ENCODE results near the gene MAST2. TPM values are rescaled to one million over a fixed set of nuclear protein-coding genes. Genes with fewer than 3 reads are reported as not detected.

The MAST2 gene
- total and polyA plus RNA-seq, 2 of the 4 experiments (the other 2 are of a cell fraction) = 14.2 to 41.0 TPM

DNA sequence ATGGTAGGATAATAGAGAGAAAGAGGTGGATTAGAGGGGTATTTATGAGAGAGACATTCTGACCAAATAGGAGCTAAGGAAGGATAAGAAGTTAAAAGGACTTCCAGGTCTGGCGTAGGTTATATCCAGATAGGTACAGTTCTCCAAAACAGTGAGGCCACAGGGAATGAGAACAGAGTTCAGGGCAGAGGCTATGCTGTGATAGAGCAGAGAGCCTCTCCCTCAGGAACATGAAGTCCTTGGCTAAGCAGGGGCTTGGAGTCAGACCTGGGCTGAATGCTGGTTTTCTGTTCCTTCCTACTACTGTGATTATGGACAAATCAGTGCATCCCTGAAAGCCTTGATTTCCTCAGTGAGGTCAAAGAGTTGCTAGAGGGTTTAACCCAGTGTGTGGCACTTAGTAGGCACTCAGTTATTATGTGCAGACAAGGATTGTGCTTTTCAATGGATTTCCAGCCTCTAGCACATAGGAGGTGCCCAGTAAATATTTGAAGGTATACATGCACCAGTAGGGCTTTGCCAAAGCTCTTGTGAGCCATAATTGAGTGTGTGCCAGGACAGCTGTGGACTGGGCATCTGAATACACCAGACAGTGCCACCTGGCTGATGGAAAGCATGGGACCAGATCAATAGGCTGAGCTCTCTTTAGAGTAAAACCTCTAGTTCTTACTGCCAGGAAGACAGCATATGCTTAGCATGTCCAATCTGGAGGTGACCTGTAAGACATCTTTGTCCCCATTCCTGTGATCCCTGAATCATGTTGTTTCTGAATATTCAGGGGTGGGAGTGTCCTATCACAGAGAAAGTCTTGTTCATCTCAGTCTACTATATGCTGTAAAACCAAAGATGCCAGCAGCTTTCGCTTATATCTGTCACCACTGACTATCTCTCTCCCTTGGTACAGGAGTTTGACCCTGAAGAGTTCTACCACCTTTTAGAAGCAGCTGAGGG is 217.9 kb downstream of the MAST2 start:
- H3K4me1 ChIP-seq (ENCODE audit: control insufficient read depth, insufficient read depth, low read length) = no peaks in the 10 kb centered on the region
- no peak overlapping the region for H4K91ac ChIP-seq (ENCODE audit: insufficient read depth, low read depth, low read length)
- no peak overlapping the region for H2AFZ ChIP-seq (replicated peaks; ENCODE audit: low read length, poor library complexity)
- no peak overlapping the region for H4K5ac ChIP-seq (ENCODE audit: low read depth, low read length)
- DNase-seq (no peak), ATAC-seq (ENCODE audit: low read depth) (no peak)
- H2AK9ac ChIP-seq (replicated peaks; ENCODE audit: low read depth, low read length, poor library complexity) = no peak overlapping the region
- H3K56ac ChIP-seq (ENCODE audit: extremely low read depth, insufficient read depth, low read length) = no peak overlapping the region
- H3K18ac ChIP-seq (ENCODE audit: low read depth, low read length) = no peak overlapping the region
- H3K9me3 ChIP-seq (ENCODE audit: control insufficient read depth, insufficient read depth, low read length) = no peaks in the 10 kb centered on the region
- no peak overlapping the region for H3K23ac ChIP-seq (ENCODE audit: low read depth, low read length)
- H3K4me2 ChIP-seq (ENCODE audit: low read depth, low read length) = no peak overlapping the region
- CTCF ChIA-PET = no interaction called here
- no peak overlapping the region for H2BK5ac ChIP-seq (ENCODE audit: low read depth, low read length, poor library complexity, severe bottlenecking)
- peaks cover 4% of the 10 kb centered on the region for H3K9me1 ChIP-seq (ENCODE audit: insufficient read depth, low read length)
- POLR2A ChIA-PET (ENCODE audit: unreplicated experiment) = no interaction called here
- in situ Hi-C loops (cut with MboI; ENCODE audit: low sequenced_read_pairs) = no loop called here
- H2AK5ac ChIP-seq (ENCODE audit: low read depth, low read length) = no peak overlapping the region
- no peak overlapping the region for H2BK120ac ChIP-seq (ENCODE audit: low read depth, low read length)
- intact Hi-C loops (cut with micrococcal nuclease) = no loop called here
- 100% methylated on average over 1 of the region's 2 CpGs; no CpG with 5 or more reads in 1 of the 2 experiments for WGBS, 2 experiments (ENCODE audit: extremely low coverage in 2 of 2, insufficient read length in 1 of 2)
- H2BK20ac ChIP-seq (ENCODE audit: low read depth, low read length) = no peak overlapping the region
- no peaks in the 10 kb centered on the region for H4K20me1 ChIP-seq (ENCODE audit: insufficient read depth, low read length)
- H3K14ac ChIP-seq (replicated peaks; ENCODE audit: low read depth, low read length) = no peak overlapping the region
- TF ChIP-seq SMC3 (IDR thresholded peaks at IDR 0.05; ENCODE audit: low read depth, low read length) = no peak
- TF ChIP-seq RFX5 (IDR thresholded peaks at IDR 0.05; ENCODE audit: low read depth, low read length) = no peak
- TF ChIP-seq MAFK (IDR thresholded peaks at IDR 0.05; ENCODE audit: low read depth, low read length) = no peak
- no peak for TF ChIP-seq CEBPB (IDR thresholded peaks at IDR 0.05; ENCODE audit: low read depth, low read length)
- no peak for TF ChIP-seq RCOR1 (IDR thresholded peaks at IDR 0.05; ENCODE audit: insufficient replicate concordance, low read length)
- TF ChIP-seq CHD1 (IDR thresholded peaks at IDR 0.05; ENCODE audit: low read depth, low read length) = no peak
- TF ChIP-seq, protein P1, sequence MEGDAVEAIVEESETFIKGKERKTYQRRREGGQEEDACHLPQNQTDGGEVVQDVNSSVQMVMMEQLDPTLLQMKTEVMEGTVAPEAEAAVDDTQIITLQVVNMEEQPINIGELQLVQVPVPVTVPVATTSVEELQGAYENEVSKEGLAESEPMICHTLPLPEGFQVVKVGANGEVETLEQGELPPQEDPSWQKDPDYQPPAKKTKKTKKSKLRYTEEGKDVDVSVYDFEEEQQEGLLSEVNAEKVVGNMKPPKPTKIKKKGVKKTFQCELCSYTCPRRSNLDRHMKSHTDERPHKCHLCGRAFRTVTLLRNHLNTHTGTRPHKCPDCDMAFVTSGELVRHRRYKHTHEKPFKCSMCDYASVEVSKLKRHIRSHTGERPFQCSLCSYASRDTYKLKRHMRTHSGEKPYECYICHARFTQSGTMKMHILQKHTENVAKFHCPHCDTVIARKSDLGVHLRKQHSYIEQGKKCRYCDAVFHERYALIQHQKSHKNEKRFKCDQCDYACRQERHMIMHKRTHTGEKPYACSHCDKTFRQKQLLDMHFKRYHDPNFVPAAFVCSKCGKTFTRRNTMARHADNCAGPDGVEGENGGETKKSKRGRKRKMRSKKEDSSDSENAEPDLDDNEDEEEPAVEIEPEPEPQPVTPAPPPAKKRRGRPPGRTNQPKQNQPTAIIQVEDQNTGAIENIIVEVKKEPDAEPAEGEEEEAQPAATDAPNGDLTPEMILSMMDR (conservative IDR thresholded peaks at IDR 0.05; ENCODE audit: low read depth, low read length) = no peak
- no peak for TF ChIP-seq MXI1 (IDR thresholded peaks at IDR 0.05; ENCODE audit: borderline replicate concordance, low read depth, low read length)
- TF ChIP-seq, protein P2, sequence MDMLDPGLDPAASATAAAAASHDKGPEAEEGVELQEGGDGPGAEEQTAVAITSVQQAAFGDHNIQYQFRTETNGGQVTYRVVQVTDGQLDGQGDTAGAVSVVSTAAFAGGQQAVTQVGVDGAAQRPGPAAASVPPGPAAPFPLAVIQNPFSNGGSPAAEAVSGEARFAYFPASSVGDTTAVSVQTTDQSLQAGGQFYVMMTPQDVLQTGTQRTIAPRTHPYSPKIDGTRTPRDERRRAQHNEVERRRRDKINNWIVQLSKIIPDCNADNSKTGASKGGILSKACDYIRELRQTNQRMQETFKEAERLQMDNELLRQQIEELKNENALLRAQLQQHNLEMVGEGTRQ (IDR thresholded peaks at IDR 0.05; ENCODE audit: low read depth, low read length) = no peak
- TF ChIP-seq FOS (IDR thresholded peaks at IDR 0.05; ENCODE audit: low read depth, low read length) = no peak
- TF ChIP-seq, protein P3, sequence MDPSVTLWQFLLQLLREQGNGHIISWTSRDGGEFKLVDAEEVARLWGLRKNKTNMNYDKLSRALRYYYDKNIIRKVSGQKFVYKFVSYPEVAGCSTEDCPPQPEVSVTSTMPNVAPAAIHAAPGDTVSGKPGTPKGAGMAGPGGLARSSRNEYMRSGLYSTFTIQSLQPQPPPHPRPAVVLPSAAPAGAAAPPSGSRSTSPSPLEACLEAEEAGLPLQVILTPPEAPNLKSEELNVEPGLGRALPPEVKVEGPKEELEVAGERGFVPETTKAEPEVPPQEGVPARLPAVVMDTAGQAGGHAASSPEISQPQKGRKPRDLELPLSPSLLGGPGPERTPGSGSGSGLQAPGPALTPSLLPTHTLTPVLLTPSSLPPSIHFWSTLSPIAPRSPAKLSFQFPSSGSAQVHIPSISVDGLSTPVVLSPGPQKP (IDR thresholded peaks at IDR 0.05; ENCODE audit: borderline replicate concordance, low read depth, low read length) = no peak
- TF ChIP-seq MAZ (IDR thresholded peaks at IDR 0.05; ENCODE audit: borderline replicate concordance, low read depth, low read length) = no peak
- TF ChIP-seq RAD21 (IDR thresholded peaks at IDR 0.05; ENCODE audit: low read length) = no peak
- no peak for TF ChIP-seq BHLHE40 (IDR thresholded peaks at IDR 0.05; ENCODE audit: low read depth, low read length)
- no peak overlapping the region for H4K8ac ChIP-seq (ENCODE audit: low read depth in 2 of 2, low read length in 2 of 2)
- no peaks in the 10 kb centered on the region for H3K27me3 ChIP-seq (ENCODE audit: control insufficient read depth, insufficient read depth, low read length)
- H3K4me3 ChIP-seq (ENCODE audit: insufficient read depth, low read depth, low read length) = no peak overlapping the region
- H3K9ac ChIP-seq (ENCODE audit: low read depth, low read length) = no peak overlapping the region
- no peak overlapping the region for H2BK15ac ChIP-seq (ENCODE audit: low read depth, low read length)
- no peak overlapping the region for H3K4ac ChIP-seq (ENCODE audit: low read depth, low read length)
- no peak overlapping the region for H3K27ac ChIP-seq (ENCODE audit: insufficient read depth, low read length)
- H3K79me1 ChIP-seq (ENCODE audit: low read depth in 1 of 2, low read length in 2 of 2) = no peaks in the 10 kb centered on the region
- no TSS peak for BruUV-seq (replicated peaks)
- H3K36me3 ChIP-seq (ENCODE audit: control insufficient read depth, insufficient read depth, low read length) = peaks cover 22% of the 10 kb centered on the region
- dilution Hi-C loops (cut with HindIII; ENCODE audit: low sequenced_read_pairs, unreplicated experiment) = no loop called here

Measured in IMR-90 (cell line).